H1 (cell line): Measurements from ENCODE around the gene GNG7. TPM values are rescaled to one million over a fixed set of nuclear protein-coding genes. Genes with fewer than 3 reads are reported as not detected.
A peak's percentile ranks its signal among the peaks of the same experiment; 100 is the strongest.

ENCODE experiments used
- CTCF ChIA-PET: fragments of 300-600 bp; sonication (Branson Sonifier 250); formaldehyde crosslinking; loops from one replicate; lab custom pipeline; 2021; ENCODE audit not compliant: partially characterized antibody; lab: Charles Lee
- POLR2A ChIA-PET: fragments of 300-600 bp; sonication (Branson Sonifier 250); formaldehyde crosslinking; loops from one replicate; lab custom pipeline; 2021; ENCODE audit warnings: inconsistent platforms; ENCODE audit not compliant: partially characterized antibody; lab: Charles Lee
- DNase-seq, 2 experiments: peaks; one replicate each; pipeline versions ENCODE4 v3.0.0 to v3.0.0-alpha.2; 2010 to 2022; ENCODE audit warnings: low spot score in 2 of 2, low read depth in 1 of 2, mixed read lengths in 1 of 2
- FAIRE-seq: peaks from 2 replicates; lab custom pipeline; 2011; peaks lifted over from hg19 to GRCh38; lab: Jason Lieb, UNC
- H2AFZ ChIP-seq: 2 replicates; pipeline ENCODE4 v1.8.1; 2012; ENCODE audit warnings: low read length, inconsistent platforms
- H2AK5ac ChIP-seq: 2 replicates; pipeline ENCODE4 v1.6.1; 2013; ENCODE audit warnings: low read depth, low read length
- H2BK120ac ChIP-seq: replicated peaks from 2 replicates; pipeline ENCODE3; 2013; ENCODE audit warnings: low read depth, low read length, inconsistent platforms
- H2BK12ac ChIP-seq: 2 replicates; pipeline ENCODE4 v1.6.1; 2013; ENCODE audit warnings: low read depth, low read length
- H2BK15ac ChIP-seq: 2 replicates; pipeline ENCODE4 v1.6.1; 2013; ENCODE audit warnings: low read length
- H2BK20ac ChIP-seq: 2 replicates; pipeline ENCODE4 v1.6.1; 2013; ENCODE audit warnings: low read length
- H2BK5ac ChIP-seq: 2 replicates; pipeline ENCODE4 v1.6.1; 2013; ENCODE audit warnings: low read depth, low read length
- H3K14ac ChIP-seq: 2 replicates; pipeline ENCODE4 v1.6.1; 2013; ENCODE audit warnings: inconsistent platforms; ENCODE audit not compliant: insufficient read length
- H3K18ac ChIP-seq: 2 replicates; pipeline ENCODE4 v1.6.1; 2013; ENCODE audit warnings: low read length; ENCODE audit errors: extremely low read depth
- H3K23ac ChIP-seq: 2 replicates; pipeline ENCODE4 v1.6.1; 2013; ENCODE audit warnings: inconsistent platforms; ENCODE audit not compliant: insufficient read length
- H3K23me2 ChIP-seq: 2 replicates; pipeline ENCODE4 v1.6.1; 2013; ENCODE audit warnings: low read depth, low read length
- H3K27ac ChIP-seq: 2 replicates; pipeline ENCODE4 v1.6.1; 2011; ENCODE audit warnings: low read depth, low read length, inconsistent platforms
- H3K27me3 ChIP-seq, 4 experiments: replicated peaks in 1 of 4; 1 replicate in 1 of 4; 2 replicates in 3 of 4; pipeline versions ENCODE4 v1.6.1 to v1.8.1; 2011 to 2013; ENCODE audit warnings: low read length in 3 of 4, mild to moderate bottlenecking in 3 of 4, inconsistent platforms in 2 of 4, mixed read lengths in 2 of 4, moderate library complexity in 1 of 4; ENCODE audit not compliant: control insufficient read depth in 3 of 4, insufficient read depth in 3 of 4; ENCODE audit errors: extremely low read depth in 1 of 4
- H3K36me3 ChIP-seq, 4 experiments: 2 replicates each; pipeline versions ENCODE4 v1.6.1 to v1.8.1; 2011 to 2013; ENCODE audit warnings: mild to moderate bottlenecking in 4 of 4, low read length in 3 of 4, moderate library complexity in 2 of 4, control low read depth in 1 of 4, inconsistent platforms in 1 of 4; ENCODE audit not compliant: insufficient read depth in 4 of 4, control insufficient read depth in 2 of 4
- H3K4ac ChIP-seq: replicated peaks from 2 replicates; pipeline ENCODE3; 2013; ENCODE audit warnings: low read length, low read depth, mixed read lengths, inconsistent platforms; ENCODE audit not compliant: insufficient read length
- H3K4me1 ChIP-seq, 4 experiments: replicated peaks in 1 of 4; 1 replicate in 1 of 4; 2 replicates in 3 of 4; pipeline versions ENCODE4 v1.6.1 to v1.8.1; 2011 to 2013; ENCODE audit warnings: low read length in 3 of 4, inconsistent platforms in 2 of 4, mixed read lengths in 1 of 4; ENCODE audit not compliant: insufficient read depth in 4 of 4, control insufficient read depth in 3 of 4
- H3K4me2 ChIP-seq, 2 experiments: 2 replicates each; pipeline versions ENCODE4 v1.6.1 to v1.8.1; 2011 to 2013; ENCODE audit warnings: low read depth in 2 of 2, low read length in 2 of 2, control low read depth in 1 of 2, inconsistent platforms in 1 of 2, mild to moderate bottlenecking in 1 of 2; ENCODE audit not compliant: insufficient read depth in 1 of 2
- H3K4me3 ChIP-seq, 4 experiments: fragments of 200-600, 300-600 bp in 1 of 4; sonication (generic), shearing (Covaris generic), sonication (Bioruptor Twin) in 1 of 4; 2 replicates each; pipeline versions ENCODE4 v1.5.1 to v1.8.1; 2011 to 2016; ENCODE audit warnings: low read length in 4 of 4, low read depth in 3 of 4, control low read depth in 2 of 4, inconsistent platforms in 2 of 4, mild to moderate bottlenecking in 2 of 4, mixed read lengths in 1 of 4, moderate library complexity in 1 of 4; ENCODE audit not compliant: insufficient read depth in 2 of 4; ENCODE audit errors: extremely low read depth in 1 of 4
- H3K56ac ChIP-seq: replicated peaks from 2 replicates; pipeline ENCODE3; 2013; ENCODE audit warnings: low read depth, mild to moderate bottlenecking, mixed read lengths, low read length, inconsistent platforms; ENCODE audit not compliant: insufficient read length
- H3K79me1 ChIP-seq: 2 replicates; pipeline ENCODE4 v1.6.1; 2013; ENCODE audit warnings: low read depth, low read length, control low read depth
- H3K79me2 ChIP-seq, 2 experiments: 2 replicates each; pipeline versions ENCODE4 v1.6.1 to v1.8.1; 2012 to 2013; ENCODE audit warnings: low read length in 2 of 2, mild to moderate bottlenecking in 2 of 2, inconsistent platforms in 1 of 2; ENCODE audit not compliant: insufficient read depth in 2 of 2, control insufficient read depth in 1 of 2
- H3K9ac ChIP-seq, 4 experiments: replicated peaks in 1 of 4; 1 replicate in 1 of 4; 2 replicates in 3 of 4; pipeline versions ENCODE4 v1.6.1 to v1.8.1; 2011 to 2013; ENCODE audit warnings: low read depth in 3 of 4, low read length in 3 of 4, control low read depth in 2 of 4, mild to moderate bottlenecking in 2 of 4, moderate library complexity in 2 of 4, inconsistent platforms in 1 of 4; ENCODE audit errors: extremely low read depth in 1 of 4
- H3K9me3 ChIP-seq, 2 experiments: 2 replicates each; pipeline versions ENCODE4 v1.6.1 to v1.8.1; 2012 to 2013; ENCODE audit warnings: mild to moderate bottlenecking in 2 of 2, moderate library complexity in 2 of 2, control low read depth in 1 of 2, inconsistent platforms in 1 of 2, low read depth in 1 of 2, low read length in 1 of 2, mixed read lengths in 1 of 2; ENCODE audit not compliant: insufficient read depth in 2 of 2
- H4K20me1 ChIP-seq, 2 experiments: replicated peaks in 1 of 2; 2 replicates each; pipeline versions ENCODE3 to v1.8.1; 2011 to 2013; ENCODE audit warnings: inconsistent platforms in 2 of 2, low read length in 2 of 2, mild to moderate bottlenecking in 1 of 2; ENCODE audit not compliant: insufficient read depth in 2 of 2, control insufficient read depth in 1 of 2
- H4K5ac ChIP-seq: 2 replicates; pipeline ENCODE4 v1.6.1; 2013; ENCODE audit warnings: low read length, low read depth, mixed read lengths, inconsistent platforms; ENCODE audit not compliant: insufficient read length
- H4K8ac ChIP-seq: 2 replicates; pipeline ENCODE4 v1.8.0; 2013; ENCODE audit warnings: mild to moderate bottlenecking, moderate library complexity, low read length, inconsistent platforms; ENCODE audit not compliant: insufficient read depth; ENCODE audit errors: extremely low read depth
- H4K91ac ChIP-seq: replicated peaks from 2 replicates; pipeline ENCODE3; 2013; ENCODE audit warnings: low read length, mixed read lengths, inconsistent platforms; ENCODE audit not compliant: insufficient read length
- HDAC2 ChIP-seq, 2 experiments: fragments of 300-600 bp in 1 of 2; sonication (generic) in 1 of 2; IDR thresholded peaks; 2 replicates each; pipeline ENCODE4 v1.6.1; 2011 to 2012; ENCODE audit warnings: low read depth in 2 of 2, low read length in 2 of 2, mild to moderate bottlenecking in 2 of 2, moderate library complexity in 2 of 2, borderline replicate concordance in 1 of 2, inconsistent platforms in 1 of 2
- WGBS, 2 experiments: shearing (Covaris generic) in 1 of 2; methylation state at CpG; one replicate each; pipeline versions ENCODE4 v1.1.6 to v1.1.7; 2013 to 2015; ENCODE audit warnings: low lambda C conversion rate in 2 of 2, mixed read lengths in 2 of 2, inconsistent platforms in 1 of 2, low coverage in 1 of 2, missing lambda C conversion rate in 1 of 2; ENCODE audit not compliant: insufficient replicate concordance in 2 of 2, insufficient coverage in 1 of 2, insufficient read length in 1 of 2; ENCODE audit errors: extremely low coverage in 1 of 2, missing lambda C conversion rate in 1 of 2; 5-methylcytosine and 5-hydroxymethylcytosine counted together
- polyA plus RNA-seq, 7 experiments: library from polyadenylated mRNA; depleted of rRNA in 3 of 7; stranded (reverse) in 5 of 7; unstranded in 2 of 7; fragments of >200 nt in 5 of 7; fragments of 200-250 nt in 2 of 7; gene quantifications; 1 replicate in 5 of 7; 2 replicates in 1 of 7; 4 replicates in 1 of 7; pipeline versions ENCODE4 v1.2.1 to v1.2.3, GENCODE V29; 2011 to 2013; ENCODE audit warnings: missing spikeins in 2 of 7, mixed read lengths in 2 of 7
- total RNA-seq: library from RNA; stranded (reverse); fragmentation: NEBNext Ultra II Directional; extraction: Animal tissue kit (Norgen Biotek cat#: 25700); gene quantifications from 2 replicates; pipeline ENCODE4 v1.2.1, GENCODE V29; 2021

Gene GNG7
- total and polyA plus RNA-seq, 2 of the 8 experiments (the other 6 are each of a cell fraction or from before 2014, with no cell fraction given): 2.8 to 7.8 TPM

DNA sequence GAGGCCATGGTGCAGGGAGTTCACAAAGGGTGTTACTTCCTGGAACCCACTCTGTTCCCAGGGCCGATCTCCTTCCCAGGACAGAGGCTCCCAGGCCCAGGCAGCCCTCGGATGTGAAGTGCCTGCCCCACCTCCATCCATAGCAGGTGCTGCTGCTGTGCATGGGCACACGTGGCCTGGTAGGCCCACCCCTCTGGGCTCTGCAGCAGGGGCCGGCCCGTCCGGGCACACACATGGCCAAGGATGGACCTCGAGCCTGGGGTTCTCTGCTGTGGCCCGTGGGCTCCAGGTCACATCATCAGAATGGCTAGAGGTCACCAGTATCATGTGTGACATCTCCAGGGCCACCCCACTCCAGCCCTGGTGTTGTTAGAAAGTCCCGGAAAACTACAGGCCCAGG, 154.8 kb downstream of the GNG7 start:
- H3K27ac ChIP-seq: no peak overlapping the region
- no peak overlapping the region for H3K18ac ChIP-seq
- no peak overlapping the region for H3K56ac ChIP-seq
- H3K4ac ChIP-seq: no peak overlapping the region
- no peak overlapping the region for H2BK20ac ChIP-seq
- H2AFZ ChIP-seq: no peak overlapping the region
- H3K79me1 ChIP-seq: no peaks in the 10 kb centered on the region
- CTCF ChIA-PET: interaction anchor here (0.8 to 1.7 kb wide), 5 partner anchors 13 to 67 kb away, joined by 3 to 5 read pairs (median 3); no protein-coding TSS in a partner anchor
- H2BK5ac ChIP-seq: no peak overlapping the region
- no peaks in the 10 kb centered on the region; a peak in 1 of 4 replicates for H3K9me3 ChIP-seq
- no peak overlapping the region for H4K8ac ChIP-seq
- H3K4me1 ChIP-seq: peaks cover 3 to 17% (median 12%) of the 10 kb centered on the region in 4 experiments
- no peaks in the 10 kb centered on the region for H3K79me2 ChIP-seq
- no peaks in the 10 kb centered on the region for H4K20me1 ChIP-seq
- H3K23me2 ChIP-seq: no peaks in the 10 kb centered on the region
- H4K5ac ChIP-seq: no peak overlapping the region
- H2BK120ac ChIP-seq: no peak overlapping the region
- DNase-seq: no peak
- no peaks in the 10 kb centered on the region; a peak in 2 of 7 replicates for H3K27me3 ChIP-seq
- POLR2A ChIA-PET: interaction anchor here (1.5 to 3.8 kb wide), 2 partner anchors 8 to 71 kb away, joined by 5 to 31 read pairs; partner anchors contain the start of gene GADD45B
- no peak for TF ChIP-seq HDAC2 (IDR thresholded peaks at IDR 0.05; ENCODE audit: borderline replicate concordance in 1 of 2, low read depth in 2 of 2, low read length in 2 of 2)
- 89% methylated on average over 9 of the region's 9 CpGs; no CpG with 5 or more reads in 1 of the 2 experiments for WGBS, 2 experiments
- no peak overlapping the region for H3K23ac ChIP-seq
- no peaks in the 10 kb centered on the region for H3K36me3 ChIP-seq
- H3K9ac ChIP-seq: no peak overlapping the region
- H4K91ac ChIP-seq: no peak overlapping the region
- no peak for FAIRE-seq
- H2AK5ac ChIP-seq: no peak overlapping the region
- H3K14ac ChIP-seq: no peak overlapping the region
- no peak overlapping the region for H3K4me3 ChIP-seq
- H3K4me2 ChIP-seq: no peak overlapping the region
- H2BK15ac ChIP-seq: no peak overlapping the region
- H2BK12ac ChIP-seq: 0 out of 2 replicates have a peak overlapping the region, but pooled peaks have one; percentile 29
